ENCODE measurements around the gene REEP1. TPM values are rescaled to one million over a fixed set of nuclear protein-coding genes. Genes with fewer than 3 reads are reported as not detected.

REEP1 gene
- polyA plus RNA-seq (2012; ENCODE audit: insufficient read length, low read depth), result not detected

DNA sequence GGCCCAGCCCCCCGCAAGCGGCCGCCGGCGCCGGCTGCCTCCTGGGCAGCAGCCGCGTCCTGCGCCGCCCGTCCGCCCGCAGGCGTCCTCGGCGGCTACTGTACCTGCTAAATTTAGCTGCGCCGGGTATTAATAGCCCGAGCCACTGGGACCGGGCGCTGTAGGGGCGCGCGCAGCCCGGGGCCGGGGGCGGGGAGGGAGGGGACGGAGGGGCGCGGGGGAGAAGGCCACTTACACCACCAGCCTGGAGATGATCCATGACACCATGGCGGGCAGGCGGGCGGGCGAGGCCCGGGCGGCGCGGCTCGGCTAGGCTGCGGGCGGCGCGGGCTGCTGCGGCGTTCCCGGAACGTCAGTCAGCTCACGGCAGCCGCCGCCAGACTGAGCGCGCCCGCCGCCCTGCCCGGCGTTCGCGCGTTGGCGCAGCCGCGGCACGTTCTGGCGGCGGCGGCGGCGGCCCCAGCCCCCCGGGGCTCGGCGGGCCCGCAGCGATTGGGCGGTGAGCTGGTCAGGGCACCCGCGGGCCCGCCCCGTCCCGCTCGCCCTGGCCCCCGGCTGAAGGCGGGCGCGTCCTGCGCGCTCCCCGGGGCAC, at the start of gene REEP1:
Gene REEP1 (minus strand): TSS at position 383 of the 592 bp plus-strand sequence. CDS start 116 bp downstream, at position 267.
- TF ChIP-seq POLR2AphosphoS5 (IDR thresholded peaks at IDR 0.05; ENCODE audit: low read depth, low read length) (no peak), TAF1 (IDR thresholded peaks at IDR 0.05; ENCODE audit: borderline replicate concordance, insufficient read depth, low read length) (no peak), FOXP2 (optimal IDR thresholded peaks at IDR 0.05; ENCODE audit: borderline replicate concordance, extremely low read depth, extremely low read length, insufficient read depth) (no peak), SIN3A (IDR thresholded peaks at IDR 0.05; ENCODE audit: borderline replicate concordance, insufficient read depth, low read length) (no peak)

GRCh38 chr2:86383844-86384243, 46.4 kb upstream of the REEP1 start:
- TF ChIP-seq SIN3A (IDR thresholded peaks at IDR 0.05; ENCODE audit: borderline replicate concordance, insufficient read depth, low read length), result no peak
- no peak for TF ChIP-seq POLR2AphosphoS5 (IDR thresholded peaks at IDR 0.05; ENCODE audit: low read depth, low read length)
- TF ChIP-seq TAF1 (IDR thresholded peaks at IDR 0.05; ENCODE audit: borderline replicate concordance, insufficient read depth, low read length), result no peak
- TF ChIP-seq, protein P1, sequence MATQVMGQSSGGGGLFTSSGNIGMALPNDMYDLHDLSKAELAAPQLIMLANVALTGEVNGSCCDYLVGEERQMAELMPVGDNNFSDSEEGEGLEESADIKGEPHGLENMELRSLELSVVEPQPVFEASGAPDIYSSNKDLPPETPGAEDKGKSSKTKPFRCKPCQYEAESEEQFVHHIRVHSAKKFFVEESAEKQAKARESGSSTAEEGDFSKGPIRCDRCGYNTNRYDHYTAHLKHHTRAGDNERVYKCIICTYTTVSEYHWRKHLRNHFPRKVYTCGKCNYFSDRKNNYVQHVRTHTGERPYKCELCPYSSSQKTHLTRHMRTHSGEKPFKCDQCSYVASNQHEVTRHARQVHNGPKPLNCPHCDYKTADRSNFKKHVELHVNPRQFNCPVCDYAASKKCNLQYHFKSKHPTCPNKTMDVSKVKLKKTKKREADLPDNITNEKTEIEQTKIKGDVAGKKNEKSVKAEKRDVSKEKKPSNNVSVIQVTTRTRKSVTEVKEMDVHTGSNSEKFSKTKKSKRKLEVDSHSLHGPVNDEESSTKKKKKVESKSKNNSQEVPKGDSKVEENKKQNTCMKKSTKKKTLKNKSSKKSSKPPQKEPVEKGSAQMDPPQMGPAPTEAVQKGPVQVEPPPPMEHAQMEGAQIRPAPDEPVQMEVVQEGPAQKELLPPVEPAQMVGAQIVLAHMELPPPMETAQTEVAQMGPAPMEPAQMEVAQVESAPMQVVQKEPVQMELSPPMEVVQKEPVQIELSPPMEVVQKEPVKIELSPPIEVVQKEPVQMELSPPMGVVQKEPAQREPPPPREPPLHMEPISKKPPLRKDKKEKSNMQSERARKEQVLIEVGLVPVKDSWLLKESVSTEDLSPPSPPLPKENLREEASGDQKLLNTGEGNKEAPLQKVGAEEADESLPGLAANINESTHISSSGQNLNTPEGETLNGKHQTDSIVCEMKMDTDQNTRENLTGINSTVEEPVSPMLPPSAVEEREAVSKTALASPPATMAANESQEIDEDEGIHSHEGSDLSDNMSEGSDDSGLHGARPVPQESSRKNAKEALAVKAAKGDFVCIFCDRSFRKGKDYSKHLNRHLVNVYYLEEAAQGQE (IDR thresholded peaks at IDR 0.05; ENCODE audit: insufficient read depth in 1 of 2, low read depth in 2 of 2, low read length in 2 of 2), result no peak
- TF ChIP-seq FOXP2 (optimal IDR thresholded peaks at IDR 0.05; ENCODE audit: borderline replicate concordance, extremely low read depth, extremely low read length, insufficient read depth), result no peak

- no peak for TF ChIP-seq FOXP2 (optimal IDR thresholded peaks at IDR 0.05; ENCODE audit: borderline replicate concordance, extremely low read depth, extremely low read length, insufficient read depth)
- TF ChIP-seq TAF1 (IDR thresholded peaks at IDR 0.05; ENCODE audit: borderline replicate concordance, insufficient read depth, low read length), result no peak
- TF ChIP-seq SIN3A (IDR thresholded peaks at IDR 0.05; ENCODE audit: borderline replicate concordance, insufficient read depth, low read length), result no peak
- TF ChIP-seq, protein P1 (IDR thresholded peaks at IDR 0.05; ENCODE audit: insufficient read depth in 1 of 2, low read depth in 2 of 2, low read length in 2 of 2), result no peak
Observed at GRCh38 chr2:86382698-86383097, 45.3 kb upstream of the REEP1 start.

- no peak for TF ChIP-seq SIN3A (IDR thresholded peaks at IDR 0.05; ENCODE audit: borderline replicate concordance, insufficient read depth, low read length)
- TF ChIP-seq, protein P1 (IDR thresholded peaks at IDR 0.05; ENCODE audit: insufficient read depth in 1 of 2, low read depth in 2 of 2, low read length in 2 of 2), result no peak
- TF ChIP-seq POLR2AphosphoS5 (IDR thresholded peaks at IDR 0.05; ENCODE audit: low read depth, low read length), result no peak
- TF ChIP-seq TAF1 (IDR thresholded peaks at IDR 0.05; ENCODE audit: borderline replicate concordance, insufficient read depth, low read length), result no peak
Observed at GRCh38 chr2:86382108-86382507, 44.7 kb upstream of the REEP1 start.

DNA sequence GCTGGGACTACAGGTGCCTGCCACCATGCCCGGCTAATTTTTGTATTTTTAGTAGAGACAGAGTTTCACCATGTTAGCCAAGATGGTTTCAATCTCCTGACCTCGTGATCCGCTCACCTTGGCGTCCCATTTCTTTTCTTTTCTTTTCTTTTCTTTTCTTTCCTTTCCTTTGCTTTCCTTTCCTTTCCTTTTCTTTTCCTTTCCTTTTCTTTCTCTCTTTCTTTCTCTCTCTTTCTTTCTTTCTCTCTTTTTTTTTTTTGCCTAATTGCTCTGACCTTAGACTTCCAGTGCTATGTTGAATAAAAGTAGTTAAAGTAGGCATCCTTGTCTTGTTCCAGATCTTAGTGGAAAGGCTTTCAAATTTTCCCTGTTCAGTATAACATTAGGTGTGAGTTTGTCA, 41.0 kb upstream of the REEP1 start:
- TF ChIP-seq POLR2AphosphoS5 (IDR thresholded peaks at IDR 0.05; ENCODE audit: low read depth, low read length) (no peak), SIN3A (IDR thresholded peaks at IDR 0.05; ENCODE audit: borderline replicate concordance, insufficient read depth, low read length) (no peak), FOXP2 (optimal IDR thresholded peaks at IDR 0.05; ENCODE audit: borderline replicate concordance, extremely low read depth, extremely low read length, insufficient read depth) (no peak), TAF1 (IDR thresholded peaks at IDR 0.05; ENCODE audit: borderline replicate concordance, insufficient read depth, low read length) (no peak)
- TF ChIP-seq, protein P1 (IDR thresholded peaks at IDR 0.05; ENCODE audit: insufficient read depth in 1 of 2, low read depth in 2 of 2, low read length in 2 of 2), result no peak

Data from PFSK-1 (cell line).